Uterus (tissue), 4 donors: Measurements from ENCODE around the gene TOMM5. TPM values are rescaled to one million over a fixed set of nuclear protein-coding genes. Genes with fewer than 3 reads are reported as not detected.

Experiments
- DNase-seq, 2 donors: peaks; one replicate each; pipeline ENCODE4 v3.0.0-alpha.2; 2019 to 2020
- H3K27ac ChIP-seq, 2 donors: fragments of 200-600 bp; sonication (generic); 1 replicate in 1 of 2; 2 replicates in 1 of 2; pipeline ENCODE4 v1.5.1; 2016 to 2018
- H3K27me3 ChIP-seq, 2 donors: fragments of 200-600 bp; sonication (generic); one replicate each; pipeline ENCODE4 v1.5.1; 2018 to 2019; ENCODE audit warnings: control low read depth in 1 of 2
- H3K36me3 ChIP-seq, 2 donors: fragments of 200-600 bp; sonication (generic); one replicate each; pipeline ENCODE4 v1.5.1; 2019; ENCODE audit warnings: control low read depth in 1 of 2
- H3K4me1 ChIP-seq, 2 donors: fragments of 200-600 bp; sonication (generic); one replicate each; pipeline ENCODE4 v1.5.1; 2018 to 2019; ENCODE audit warnings: control low read depth in 1 of 2
- H3K4me3 ChIP-seq, 2 donors: fragments of 200-600 bp; sonication (generic); 1 replicate in 1 of 2; 2 replicates in 1 of 2; pipeline ENCODE4 v1.5.1; 2018 to 2019; ENCODE audit warnings: mild to moderate bottlenecking in 1 of 2
- H3K9me3 ChIP-seq, 2 donors: fragments of 200-600 bp; sonication (generic); one replicate each; pipeline ENCODE4 v1.5.1; 2019; ENCODE audit warnings: control low read depth in 1 of 2
- POLR2A ChIP-seq, 2 donors: fragments of 450-650 bp; IDR thresholded peaks; one replicate each; pipeline ENCODE4 v1.6.1; 2016; ENCODE audit warnings: antibody characterized with exemption in 2 of 2, mild to moderate bottlenecking in 1 of 2, moderate library complexity in 1 of 2
- intact Hi-C: fragments of 100-400 bp; cut with DNase I; formaldehyde crosslinking; loops from one replicate; pipeline ENCODE4 v1.15.1; 2023; ENCODE audit warnings: low total_unique reads
- total RNA-seq, 4 donors: library from RNA; depleted of rRNA in 3 of 4; stranded (reverse); fragments of >200 nt in 3 of 4; gene quantifications; one replicate each; pipeline versions ENCODE4 v1.1.0 to v1.2.4, GENCODE V29; 2014 to 2023
- TF ChIP-seq, protein P1 (sequence below), 4 experiments: fragments of 200-600 bp in 2 of 4; fragments of 450-650 bp in 2 of 4; sonication (generic) in 2 of 4; IDR thresholded peaks; one replicate each; pipeline ENCODE4 v1.5.1; 2016 to 2019; ENCODE audit warnings: antibody characterized with exemption in 4 of 4, mild to moderate bottlenecking in 2 of 4, moderate library complexity in 1 of 4
- donor health status: DM: yes; HTN: yes; CAD: no.

TOMM5 gene
- total RNA-seq, 4 donors from 2014 or later, result 58.1 to 136 (median 94.7) TPM

GRCh38 chr9:37547328-37547878, 45.0 kb downstream of the TOMM5 start:
- Histone ChIP-seq H3K4me3 (no peak overlapping the region), H3K27ac (no peak overlapping the region), H3K27me3 (no peaks in the 10 kb centered on the region), H3K9me3 (no peaks in the 10 kb centered on the region), H3K4me1 (no peaks in the 10 kb centered on the region), H3K36me3 (no peaks in the 10 kb centered on the region)
- intact Hi-C loops, result no loop called here
- no peak for TF ChIP-seq POLR2A (IDR thresholded peaks at IDR 0.05)
- DNase-seq, result no peak

- Histone ChIP-seq H3K36me3 (no peaks in the 10 kb centered on the region), H3K9me3 (no peaks in the 10 kb centered on the region), H3K27me3 (no peaks in the 10 kb centered on the region), H3K4me3 (no peak overlapping the region), H3K27ac (no peak overlapping the region), H3K4me1 (no peaks in the 10 kb centered on the region)
- TF ChIP-seq, protein P1, sequence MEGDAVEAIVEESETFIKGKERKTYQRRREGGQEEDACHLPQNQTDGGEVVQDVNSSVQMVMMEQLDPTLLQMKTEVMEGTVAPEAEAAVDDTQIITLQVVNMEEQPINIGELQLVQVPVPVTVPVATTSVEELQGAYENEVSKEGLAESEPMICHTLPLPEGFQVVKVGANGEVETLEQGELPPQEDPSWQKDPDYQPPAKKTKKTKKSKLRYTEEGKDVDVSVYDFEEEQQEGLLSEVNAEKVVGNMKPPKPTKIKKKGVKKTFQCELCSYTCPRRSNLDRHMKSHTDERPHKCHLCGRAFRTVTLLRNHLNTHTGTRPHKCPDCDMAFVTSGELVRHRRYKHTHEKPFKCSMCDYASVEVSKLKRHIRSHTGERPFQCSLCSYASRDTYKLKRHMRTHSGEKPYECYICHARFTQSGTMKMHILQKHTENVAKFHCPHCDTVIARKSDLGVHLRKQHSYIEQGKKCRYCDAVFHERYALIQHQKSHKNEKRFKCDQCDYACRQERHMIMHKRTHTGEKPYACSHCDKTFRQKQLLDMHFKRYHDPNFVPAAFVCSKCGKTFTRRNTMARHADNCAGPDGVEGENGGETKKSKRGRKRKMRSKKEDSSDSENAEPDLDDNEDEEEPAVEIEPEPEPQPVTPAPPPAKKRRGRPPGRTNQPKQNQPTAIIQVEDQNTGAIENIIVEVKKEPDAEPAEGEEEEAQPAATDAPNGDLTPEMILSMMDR (IDR thresholded peaks at IDR 0.05), result no peak
- intact Hi-C loops, result no loop called here
- no peak for DNase-seq
These were observed 48.9 kb downstream of the TOMM5 start for GRCh38 chr9:37543468-37543867.

DNA sequence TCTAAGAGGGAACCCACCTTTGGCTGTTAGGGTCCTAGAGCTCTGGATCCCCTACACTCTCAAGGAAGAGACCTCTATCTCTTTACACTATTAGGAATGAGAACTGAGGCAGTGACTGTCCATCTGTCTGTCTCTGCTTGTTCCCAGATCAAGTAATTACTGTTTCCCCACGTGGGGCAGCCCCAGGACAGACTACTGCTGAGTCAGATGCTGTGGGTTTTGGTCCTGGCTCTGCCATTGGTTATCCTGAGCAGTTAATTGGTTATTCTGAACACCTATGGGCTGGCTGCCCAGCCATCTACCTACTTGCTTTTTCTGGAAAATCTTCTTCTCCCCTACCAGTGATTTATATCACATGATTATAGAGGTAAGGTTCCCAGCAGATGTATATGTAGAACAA, 49.5 kb downstream of the TOMM5 start:
- no peaks in the 10 kb centered on the region for H3K9me3 ChIP-seq
- TF ChIP-seq, protein P1 (IDR thresholded peaks at IDR 0.05), result no peak
- no peak for TF ChIP-seq POLR2A (IDR thresholded peaks at IDR 0.05)
- no peak overlapping the region for H3K27ac ChIP-seq
- no peaks in the 10 kb centered on the region for H3K27me3 ChIP-seq
- H3K36me3 ChIP-seq, result no peaks in the 10 kb centered on the region
- no peak overlapping the region for H3K4me3 ChIP-seq
- intact Hi-C loops, result no loop called here
- no peaks in the 10 kb centered on the region for H3K4me1 ChIP-seq
- DNase-seq, result no peak

- TF ChIP-seq, protein P1 (IDR thresholded peaks at IDR 0.05), result no peak
- TF ChIP-seq POLR2A (IDR thresholded peaks at IDR 0.05), result no peak
- no peaks in the 10 kb centered on the region for H3K36me3 ChIP-seq
- no peak overlapping the region for H3K4me3 ChIP-seq
- H3K27me3 ChIP-seq, result no peaks in the 10 kb centered on the region
- H3K4me1 ChIP-seq, result no peaks in the 10 kb centered on the region
- no peak for DNase-seq
- intact Hi-C loops, result no loop called here
- H3K9me3 ChIP-seq, result no peaks in the 10 kb centered on the region
- no peak overlapping the region for H3K27ac ChIP-seq
These were observed 49.9 kb downstream of the TOMM5 start for GRCh38 chr9:37542488-37542887.

DNA sequence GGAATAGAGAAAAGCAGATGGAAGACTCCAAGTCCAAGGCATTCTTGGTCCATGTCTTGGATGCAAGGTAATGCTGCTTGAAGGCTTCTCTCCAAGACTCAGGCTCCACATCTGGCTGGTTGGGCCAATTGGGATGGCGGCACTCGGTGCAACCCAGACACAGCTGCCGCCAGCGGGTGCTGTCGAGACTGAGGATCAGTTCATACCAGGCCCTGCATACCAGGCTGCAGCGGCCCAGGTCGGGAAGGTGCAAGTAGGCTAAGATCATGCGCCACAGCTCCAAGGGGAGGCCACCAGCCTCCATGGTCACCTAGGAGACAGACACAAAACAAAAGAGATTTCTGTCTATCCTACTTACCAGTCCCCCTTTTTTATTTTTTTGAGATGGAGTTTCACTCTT, 50.9 kb downstream of the TOMM5 start:
- TF ChIP-seq, protein P1 (IDR thresholded peaks at IDR 0.05), result no peak
- no peak for TF ChIP-seq POLR2A (IDR thresholded peaks at IDR 0.05)
- no peaks in the 10 kb centered on the region for H3K27me3 ChIP-seq
- H3K27ac ChIP-seq, result no peak overlapping the region

DNA sequence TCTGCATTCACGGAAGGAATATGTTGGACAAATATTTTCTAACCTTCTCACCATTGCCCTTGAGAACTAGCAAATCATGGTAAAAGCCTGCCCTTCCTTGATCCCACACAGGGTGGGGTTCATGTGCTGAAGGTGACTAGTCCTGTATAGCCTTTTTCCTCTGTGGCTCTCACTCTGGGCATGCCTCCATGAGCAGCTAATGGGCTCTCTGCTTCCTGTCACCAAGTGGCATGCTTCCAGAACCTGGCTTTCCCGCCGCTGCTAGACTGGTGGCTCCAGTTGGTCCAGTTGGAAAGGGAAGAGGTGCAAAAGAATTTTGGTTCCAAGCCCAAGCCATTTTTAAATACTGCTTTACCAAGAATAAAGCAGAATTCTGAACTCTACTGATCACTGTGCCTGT, 51.8 kb downstream of the TOMM5 start:
- Histone ChIP-seq H3K4me3 (no peak overlapping the region), H3K27me3 (no peaks in the 10 kb centered on the region), H3K4me1 (no peaks in the 10 kb centered on the region), H3K27ac (no peak overlapping the region), H3K36me3 (no peaks in the 10 kb centered on the region), H3K9me3 (no peaks in the 10 kb centered on the region)
- no peak for TF ChIP-seq POLR2A (IDR thresholded peaks at IDR 0.05)
- TF ChIP-seq, protein P1 (IDR thresholded peaks at IDR 0.05), result no peak
- no peak for DNase-seq
- intact Hi-C loops, result no loop called here

More for the DNA sequence above, 50.9 kb downstream of the TOMM5 start:
- H3K9me3 ChIP-seq, result no peaks in the 10 kb centered on the region
- no peaks in the 10 kb centered on the region for H3K36me3 ChIP-seq
- intact Hi-C loops, result no loop called here
- DNase-seq, result no peak
- H3K4me3 ChIP-seq, result no peak overlapping the region
- H3K4me1 ChIP-seq, result no peaks in the 10 kb centered on the region
